ENCODE results near the gene KDM8.

Gene KDM8

GRCh38 chr16:27251541-27252205 lies 48.3 kb downstream of the KDM8 start:
- no peaks in the 10 kb centered on the region for H3F3A ChIP-seq (ENCODE audit: insufficient read depth, low read length)
- H3K9me2 ChIP-seq (ENCODE audit: low read depth, low read length): no peaks in the 10 kb centered on the region
- H3K9me3 ChIP-seq (ENCODE audit: low read length): no peaks in the 10 kb centered on the region
- no peak overlapping the region for H2AFZ ChIP-seq (ENCODE audit: low read length)
- H3K79me2 ChIP-seq (ENCODE audit: insufficient read depth, low read length): no peaks in the 10 kb centered on the region
- peaks cover 9% of the 10 kb centered on the region for H3K4me1 ChIP-seq (ENCODE audit: insufficient read depth, low read length, severe bottlenecking)
- no peak overlapping the region for H3K4me2 ChIP-seq (ENCODE audit: low read length)
- H3K27ac ChIP-seq (ENCODE audit: low read depth, low read length, poor library complexity, severe bottlenecking): no peak overlapping the region
- peaks cover 30% of the 10 kb centered on the region for H3K36me3 ChIP-seq (ENCODE audit: insufficient read depth, low read length)
- H4K20me1 ChIP-seq (ENCODE audit: insufficient read depth, low read length): no peaks in the 10 kb centered on the region
- no peak overlapping the region for H3K9ac ChIP-seq (ENCODE audit: low read length)
- H3K27me3 ChIP-seq (ENCODE audit: insufficient read depth, low read length): no peaks in the 10 kb centered on the region
- TF ChIP-seq CTCF (IDR thresholded peaks at IDR 0.05; ENCODE audit: low read length): no peak
- no peak for TF ChIP-seq EZH2 (IDR thresholded peaks at IDR 0.05; ENCODE audit: borderline replicate concordance, low read length)
- H3K4me3 ChIP-seq (ENCODE audit: low read depth, low read length, poor library complexity, severe bottlenecking): no peak overlapping the region

GRCh38 chr16:27252206-27252585 lies 48.9 kb downstream of the KDM8 start:
- Histone ChIP-seq H3K79me2 (ENCODE audit: insufficient read depth, low read length) (no peaks in the 10 kb centered on the region), H3K27me3 (ENCODE audit: insufficient read depth, low read length) (no peaks in the 10 kb centered on the region), H3K4me2 (ENCODE audit: low read length) (no peak overlapping the region), H3K4me1 (ENCODE audit: insufficient read depth, low read length, severe bottlenecking) (peaks cover 5% of the 10 kb centered on the region), H3K4me3 (ENCODE audit: low read depth, low read length, poor library complexity, severe bottlenecking) (no peak overlapping the region), H3K9ac (ENCODE audit: low read length) (no peak overlapping the region), H2AFZ (ENCODE audit: low read length) (no peak overlapping the region), H3F3A (ENCODE audit: insufficient read depth, low read length) (no peaks in the 10 kb centered on the region), H3K36me3 (ENCODE audit: insufficient read depth, low read length) (peaks cover 34% of the 10 kb centered on the region), H3K27ac (ENCODE audit: low read depth, low read length, poor library complexity, severe bottlenecking) (no peak overlapping the region), H3K9me2 (ENCODE audit: low read depth, low read length) (no peaks in the 10 kb centered on the region), H4K20me1 (ENCODE audit: insufficient read depth, low read length) (no peaks in the 10 kb centered on the region), H3K9me3 (ENCODE audit: low read length) (no peaks in the 10 kb centered on the region)
- TF ChIP-seq EZH2 (IDR thresholded peaks at IDR 0.05; ENCODE audit: borderline replicate concordance, low read length) (no peak), CTCF (IDR thresholded peaks at IDR 0.05; ENCODE audit: low read length) (no peak)

- H3F3A ChIP-seq (ENCODE audit: insufficient read depth, low read length): no peaks in the 10 kb centered on the region
- H3K36me3 ChIP-seq (ENCODE audit: insufficient read depth, low read length): peaks cover 36% of the 10 kb centered on the region
- H3K4me3 ChIP-seq (ENCODE audit: low read depth, low read length, poor library complexity, severe bottlenecking): no peak overlapping the region
- H3K9me3 ChIP-seq (ENCODE audit: low read length): no peaks in the 10 kb centered on the region
- no peaks in the 10 kb centered on the region for H3K27me3 ChIP-seq (ENCODE audit: insufficient read depth, low read length)
- H4K20me1 ChIP-seq (ENCODE audit: insufficient read depth, low read length): no peaks in the 10 kb centered on the region
- no peak overlapping the region for H2AFZ ChIP-seq (ENCODE audit: low read length)
- H3K4me1 ChIP-seq (ENCODE audit: insufficient read depth, low read length, severe bottlenecking): peaks cover 12% of the 10 kb centered on the region
- H3K9me2 ChIP-seq (ENCODE audit: low read depth, low read length): no peaks in the 10 kb centered on the region
- no peak overlapping the region for H3K4me2 ChIP-seq (ENCODE audit: low read length)
- no peak overlapping the region for H3K9ac ChIP-seq (ENCODE audit: low read length)
- TF ChIP-seq CTCF (IDR thresholded peaks at IDR 0.05; ENCODE audit: low read length) (no peak), EZH2 (IDR thresholded peaks at IDR 0.05; ENCODE audit: borderline replicate concordance, low read length) (no peak)
- H3K27ac ChIP-seq (ENCODE audit: low read depth, low read length, poor library complexity, severe bottlenecking): no peak overlapping the region
- no peaks in the 10 kb centered on the region for H3K79me2 ChIP-seq (ENCODE audit: insufficient read depth, low read length)
These were observed 50.2 kb downstream of the KDM8 start for GRCh38 chr16:27253526-27253930.

All from OCI-LY1 (cell line).